Measurements from ENCODE around the gene PCNX1. TPM values are rescaled to one million over a fixed set of nuclear protein-coding genes. Genes with fewer than 3 reads are reported as not detected.

PCNX1 gene
- total RNA-seq, 1 donor from 2014 or later = 155 TPM

DNA sequence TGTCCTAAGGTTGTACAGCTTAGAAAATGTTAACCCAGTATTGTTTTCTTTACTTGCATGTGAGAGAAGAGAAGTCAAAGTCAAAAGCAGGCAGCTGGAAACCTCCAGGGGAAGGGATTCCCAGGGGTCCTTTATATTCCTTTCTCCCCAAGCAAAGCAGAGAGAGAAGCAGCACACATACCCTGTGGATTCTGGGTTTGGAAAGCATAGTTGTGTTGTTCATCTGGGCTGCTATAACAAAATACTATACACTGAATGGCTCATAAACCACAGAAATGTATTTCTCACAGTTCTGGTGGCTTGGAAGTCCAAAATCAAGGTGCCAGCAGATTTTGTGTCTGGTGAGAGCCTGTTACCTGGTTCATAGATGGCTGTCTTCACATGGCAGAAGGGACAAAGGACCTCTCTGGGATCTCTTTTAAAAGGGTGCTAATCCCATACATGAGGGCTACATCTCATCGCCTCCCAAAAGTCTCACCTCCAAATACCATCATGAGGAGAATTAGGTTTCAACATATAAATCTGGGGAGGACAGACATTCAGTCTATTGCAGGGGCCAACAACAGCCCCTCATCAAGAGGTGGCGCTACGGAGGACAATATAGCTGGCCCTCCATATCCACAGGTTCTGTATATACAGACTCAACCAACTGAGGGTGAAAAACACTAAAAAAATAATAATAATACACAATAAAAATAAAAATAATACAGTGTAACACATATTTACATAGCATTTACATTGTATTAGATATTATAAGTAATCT lies 19.3 kb upstream of the PCNX1 start:
- no peak for DNase-seq (ENCODE audit: low spot score in 2 of 2)
- no peak for FAIRE-seq

DNA sequence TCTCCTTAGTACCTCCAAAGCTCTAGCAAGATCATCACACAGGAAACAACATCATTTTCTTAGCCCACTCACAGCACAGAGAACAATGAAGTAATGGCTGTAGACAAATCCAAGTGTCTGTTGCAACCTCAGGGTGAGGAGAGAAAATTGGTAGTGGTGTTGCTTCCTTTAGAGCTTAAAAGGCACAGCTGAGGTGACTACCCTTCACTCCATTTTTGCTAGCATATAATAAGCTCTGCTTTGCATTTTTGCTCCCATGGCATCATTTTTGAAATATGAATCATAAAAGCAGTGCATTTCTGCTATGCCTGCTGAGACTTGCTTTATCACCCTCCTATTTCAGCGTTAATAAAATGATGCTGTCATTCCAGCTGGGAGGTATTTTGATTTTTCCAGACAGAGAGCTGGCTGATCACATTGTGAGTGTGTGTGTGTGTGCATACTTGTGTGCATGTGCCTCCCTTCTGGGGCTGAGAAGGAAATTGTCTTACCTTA lies 18.5 kb upstream of the PCNX1 start:
- no peak for FAIRE-seq
- DNase-seq (ENCODE audit: low spot score in 2 of 2) = no peak

- FAIRE-seq = no peak
- DNase-seq (ENCODE audit: low spot score in 2 of 2) = no peak
Measured at GRCh38 chr14:70889555-70889954, 17.7 kb upstream of the PCNX1 start.

DNA sequence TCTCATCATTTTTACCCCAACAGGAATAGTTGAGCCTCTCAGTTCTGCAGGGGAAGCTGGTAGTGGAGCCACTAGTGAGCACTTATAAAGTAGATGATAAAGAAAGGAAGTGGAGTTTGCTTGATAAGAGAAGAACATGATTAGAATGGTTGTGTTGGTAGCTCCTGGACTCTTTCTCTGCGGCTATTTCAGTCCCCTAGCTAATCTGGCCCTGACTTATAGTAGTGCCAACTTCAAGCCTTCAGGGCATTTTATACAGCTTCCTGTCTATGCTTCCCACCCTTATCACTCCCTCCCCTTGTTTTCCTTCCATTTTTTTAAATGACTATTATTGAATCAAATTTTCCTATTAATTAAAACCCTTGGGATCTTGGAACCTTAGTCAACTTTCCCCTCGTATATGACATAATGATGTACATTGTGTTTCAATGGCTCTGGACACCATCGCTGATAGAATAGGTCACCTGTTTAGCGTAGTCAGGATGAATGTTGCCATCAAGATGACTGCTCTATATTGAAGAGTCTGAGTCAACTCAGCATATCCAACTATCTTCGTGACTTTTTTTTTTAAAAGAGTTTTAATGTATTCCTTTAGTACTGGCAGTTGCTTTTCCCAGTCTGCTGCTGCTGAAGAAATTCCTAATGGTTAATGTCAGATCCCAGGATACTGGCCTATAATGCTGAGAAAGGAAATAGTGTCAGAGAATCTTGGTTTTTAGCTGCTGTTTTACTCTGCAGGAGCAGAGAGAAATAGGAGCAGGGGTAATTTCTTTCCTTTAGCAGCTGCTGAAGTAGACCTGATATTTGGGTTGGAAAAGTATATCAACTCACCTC lies 16.2 kb upstream of the PCNX1 start:
- FAIRE-seq (no peak), DNase-seq (ENCODE audit: low spot score in 2 of 2) (no peak)

DNA sequence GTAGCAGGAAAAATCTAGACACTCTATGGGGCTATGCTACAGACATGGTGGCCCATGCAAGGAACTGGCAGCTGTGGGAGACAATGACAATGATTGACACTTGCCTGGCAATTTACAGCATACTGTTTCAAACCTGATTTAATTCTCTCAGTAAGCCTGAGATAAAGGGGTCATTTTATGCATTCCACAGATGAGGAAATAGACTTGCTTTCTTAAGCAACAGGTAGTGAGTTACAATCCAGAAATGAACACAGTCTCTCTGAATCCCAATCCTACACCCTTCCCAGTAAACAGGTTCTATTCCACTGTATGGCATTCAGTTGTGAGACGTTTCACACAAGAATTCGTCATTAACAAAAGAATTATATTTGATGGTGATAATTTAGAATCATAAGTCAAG lies 15.5 kb upstream of the PCNX1 start:
- DNase-seq (ENCODE audit: low spot score in 2 of 2) = no peak
- FAIRE-seq = no peak

- no peak for FAIRE-seq
Measured at GRCh38 chr14:70893062-70893845, 14.0 kb upstream of the PCNX1 start.

DNA sequence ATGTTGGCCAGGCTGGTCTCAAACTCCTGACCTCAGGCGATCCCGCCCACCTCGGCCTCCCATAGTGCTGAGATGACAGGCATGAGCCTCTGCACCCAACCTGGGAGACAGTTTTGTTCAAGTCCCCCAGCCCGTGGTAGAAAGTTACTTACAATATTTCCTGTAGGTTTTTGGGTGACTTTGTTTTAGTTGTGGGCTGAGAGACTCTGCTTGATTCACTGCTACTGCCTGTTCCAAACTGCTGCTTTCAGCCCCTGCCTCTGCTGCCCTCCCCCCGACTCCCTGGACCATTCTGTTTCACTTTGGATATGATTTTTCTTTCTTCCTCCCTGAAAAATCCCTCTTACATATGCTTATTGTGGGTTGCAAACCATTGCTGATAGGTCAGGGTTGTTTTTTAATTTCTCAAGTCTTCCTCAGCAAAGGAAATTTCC lies 13.4 kb upstream of the PCNX1 start:
- DNase-seq (ENCODE audit: low spot score in 2 of 2) = no peak
- no peak for FAIRE-seq

More at GRCh38 chr14:70893062-70893845, 14.0 kb upstream of the PCNX1 start:
- DNase-seq (ENCODE audit: low spot score in 2 of 2) = no peak

- FAIRE-seq (no peak), DNase-seq (ENCODE audit: low spot score in 2 of 2) (no peak)
Measured at GRCh38 chr14:70894868-70895267, 12.4 kb upstream of the PCNX1 start.

GRCh38 chr14:70896317-70896716 lies 10.9 kb upstream of the PCNX1 start:
- DNase-seq (ENCODE audit: low spot score in 2 of 2) = no peak
- FAIRE-seq = no peak

DNA sequence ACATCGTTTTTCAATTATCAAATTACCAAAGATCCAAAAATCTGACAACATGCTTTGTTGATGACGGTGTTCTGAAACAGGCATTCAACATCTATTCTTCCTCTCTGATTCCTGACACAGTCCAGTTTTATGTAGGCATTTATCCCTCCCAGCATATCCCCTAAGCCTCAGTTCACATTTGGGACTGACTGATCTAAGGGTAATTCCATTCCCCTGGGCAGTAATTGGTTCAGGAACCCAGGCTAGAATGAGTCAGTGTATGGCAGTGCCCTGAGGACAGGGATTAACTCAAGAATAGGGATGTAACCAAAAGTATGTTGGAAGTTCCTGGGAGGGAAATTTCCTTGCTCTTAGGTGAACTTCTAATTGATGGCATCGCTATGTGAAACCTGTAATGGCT lies 10.3 kb upstream of the PCNX1 start:
- FAIRE-seq = no peak
- no peak for DNase-seq (ENCODE audit: low spot score in 2 of 2)

- no peak for FAIRE-seq
- DNase-seq (ENCODE audit: low spot score in 2 of 2) = no peak
Measured at GRCh38 chr14:70897464-70897863, 9.8 kb upstream of the PCNX1 start.

GRCh38 chr14:70898111-70898745 lies 9.0 kb upstream of the PCNX1 start:
- FAIRE-seq = no peak
- no peak for DNase-seq (ENCODE audit: low spot score in 2 of 2)

DNA sequence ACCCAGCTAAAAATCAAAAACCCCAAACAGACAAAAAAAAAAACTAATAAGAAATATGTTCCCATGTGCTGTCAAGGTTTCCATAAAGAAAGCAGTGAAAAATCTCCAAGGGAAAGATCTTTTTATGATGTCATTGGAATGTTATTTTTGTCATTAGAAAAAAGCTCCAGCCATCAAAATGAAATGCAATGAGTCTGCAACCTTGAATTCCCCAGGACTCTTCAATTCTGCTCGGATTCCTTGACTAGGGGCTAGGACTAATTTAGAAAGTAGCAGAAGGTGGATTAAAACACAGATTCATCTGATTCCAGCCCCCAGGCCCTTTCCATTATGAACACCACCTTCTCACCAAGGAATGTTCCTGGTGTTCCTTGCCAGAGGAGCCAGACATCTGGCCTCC lies 6.0 kb upstream of the PCNX1 start:
- FAIRE-seq (no peak), DNase-seq (ENCODE audit: low spot score in 2 of 2) (no peak)

GRCh38 chr14:70902184-70902583 lies 5.1 kb upstream of the PCNX1 start:
- FAIRE-seq (no peak), DNase-seq (ENCODE audit: low spot score in 2 of 2) (no peak)

GRCh38 chr14:70904373-70904772 lies 2.9 kb upstream of the PCNX1 start:
- DNase-seq (ENCODE audit: low spot score in 2 of 2) (no peak), FAIRE-seq (no peak)

DNA sequence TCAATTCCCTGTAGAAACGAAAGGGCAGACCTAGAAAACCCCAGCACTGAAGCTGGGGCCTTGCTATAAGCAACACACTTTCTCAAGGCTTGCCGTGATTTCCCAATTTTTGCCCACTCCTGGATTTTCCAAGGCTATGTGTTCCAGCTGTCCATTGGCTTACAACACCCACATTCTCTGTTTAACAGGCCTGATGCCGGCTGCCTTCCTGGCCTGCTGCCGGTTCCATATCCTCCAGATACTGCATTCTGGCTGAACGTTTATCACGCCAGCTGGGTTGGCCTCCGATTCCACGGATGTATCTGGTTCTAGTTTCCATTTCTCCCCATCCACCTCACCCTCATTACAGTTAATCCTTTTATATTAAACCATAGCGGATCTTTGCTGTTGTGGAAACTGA lies 2.0 kb upstream of the PCNX1 start:
- DNase-seq (ENCODE audit: low spot score in 2 of 2) (no peak), FAIRE-seq (no peak)

DNA sequence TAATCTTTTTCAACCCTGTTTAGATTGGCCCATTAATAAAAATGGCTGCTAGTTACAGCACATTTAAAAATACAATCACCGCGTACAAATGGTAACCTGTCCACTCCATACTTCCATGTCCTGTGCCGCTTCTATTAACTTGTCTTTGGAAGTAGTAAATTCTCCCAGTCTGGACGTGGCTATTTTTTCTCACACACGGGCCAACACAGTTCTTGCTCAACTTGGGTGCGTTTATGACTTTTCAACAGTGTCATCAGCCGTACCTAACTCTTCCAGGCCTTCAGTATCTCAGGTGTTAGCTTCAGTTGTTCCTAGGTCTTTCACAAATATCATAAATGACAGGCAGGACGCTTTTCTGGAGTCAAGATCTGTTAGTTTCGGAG lies 475 bp upstream of the PCNX1 start:
- no peak for DNase-seq (ENCODE audit: low spot score in 2 of 2)
- FAIRE-seq = no peak

- DNase-seq (ENCODE audit: low spot score in 2 of 2) (peak; percentile 45 to 62), FAIRE-seq (no peak)
Measured at GRCh38 chr14:70907996-70908934, 1.0 kb downstream of the PCNX1 start.

DNA sequence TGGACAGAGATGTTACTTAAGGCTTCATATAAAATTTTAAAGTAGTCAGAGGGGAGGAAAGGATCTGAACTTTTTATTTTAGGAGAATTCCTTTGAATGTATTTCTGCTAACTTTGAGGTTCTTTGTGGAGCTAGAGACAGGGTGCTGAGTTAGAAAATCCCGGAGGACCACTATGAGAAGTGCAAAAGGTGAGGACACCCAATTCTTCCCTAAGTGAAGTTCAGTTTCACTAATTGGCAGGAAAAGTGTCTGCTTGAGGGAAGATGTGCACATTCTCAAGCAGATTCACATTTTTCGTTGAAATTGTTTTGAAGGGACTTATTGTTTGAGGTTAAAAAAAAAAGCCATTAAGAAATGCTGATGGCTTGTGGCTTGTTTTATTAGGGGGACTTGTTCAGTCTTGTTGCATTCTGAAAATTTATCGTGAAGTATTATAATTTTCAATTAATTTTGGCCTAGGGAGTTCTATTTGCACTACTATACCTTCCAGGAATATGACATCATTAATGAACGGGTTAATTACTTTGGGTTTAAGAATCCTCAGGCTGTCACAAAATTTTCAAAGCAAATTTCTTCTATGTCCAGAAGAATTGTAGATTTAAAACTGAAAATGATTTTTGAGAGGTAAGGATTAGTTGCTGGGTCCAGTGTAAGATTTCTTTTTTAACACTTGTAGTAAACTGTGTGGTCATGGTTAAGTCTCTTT lies 1.8 kb downstream of the PCNX1 start:
- no peak for FAIRE-seq
- DNase-seq (ENCODE audit: low spot score in 2 of 2) = peak in 1 of 2 donors; percentile 19
